GM06990 (cell line): ENCODE results near the gene RYR1.
"Not testable (repeated sequence)": the region's sequence is repeated elsewhere in the genome, so short reads cannot be mapped to it uniquely, and the experiment has no call there.

Source experiments
- DNase-seq: peaks from one replicate; pipeline ENCODE4 v3.0.0-alpha.2; 2011; ENCODE audit not compliant: insufficient read length; ENCODE audit errors: extremely low read depth
- H3K27me3 ChIP-seq: replicated peaks from 2 replicates; pipeline ENCODE4 v1.6.0; 2011; ENCODE audit warnings: low read length; ENCODE audit not compliant: control insufficient read depth, insufficient read depth
- H3K36me3 ChIP-seq: 2 replicates; pipeline ENCODE4 v1.5.1; 2011; ENCODE audit warnings: low read length; ENCODE audit not compliant: control insufficient read depth, insufficient read depth
- H3K4me3 ChIP-seq: replicated peaks from 2 replicates; pipeline ENCODE4 v1.5.1; 2011; ENCODE audit warnings: low read depth, mild to moderate bottlenecking, control low read depth, low read length
- TF ChIP-seq, protein P1 (sequence below): IDR thresholded peaks from 2 replicates; pipeline ENCODE4 v1.5.1; 2011; ENCODE audit warnings: low read length, control low read depth, mild to moderate bottlenecking, inconsistent platforms; ENCODE audit not compliant: insufficient read depth, poor library complexity, severe bottlenecking

RYR1 gene

DNA sequence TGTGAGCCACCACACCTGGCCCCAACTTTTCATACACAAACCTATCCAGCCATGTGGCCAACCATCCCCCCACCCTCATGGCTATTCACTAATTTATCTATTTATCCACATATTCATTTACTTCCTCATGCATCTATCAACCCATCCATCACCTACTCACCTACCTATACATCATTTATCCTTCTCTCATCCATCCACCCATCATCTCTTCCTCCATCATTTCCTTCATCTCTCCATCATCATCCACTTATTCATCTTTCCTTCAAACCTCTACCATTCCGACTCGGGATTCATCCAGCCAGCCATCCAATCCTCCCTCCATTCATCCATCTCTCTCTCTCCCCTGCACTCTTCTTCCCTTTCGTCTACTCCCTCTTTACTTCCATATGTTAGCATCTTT is 54.6 kb downstream of the RYR1 start:
- DNase-seq, result no peak
- TF ChIP-seq, protein P1, sequence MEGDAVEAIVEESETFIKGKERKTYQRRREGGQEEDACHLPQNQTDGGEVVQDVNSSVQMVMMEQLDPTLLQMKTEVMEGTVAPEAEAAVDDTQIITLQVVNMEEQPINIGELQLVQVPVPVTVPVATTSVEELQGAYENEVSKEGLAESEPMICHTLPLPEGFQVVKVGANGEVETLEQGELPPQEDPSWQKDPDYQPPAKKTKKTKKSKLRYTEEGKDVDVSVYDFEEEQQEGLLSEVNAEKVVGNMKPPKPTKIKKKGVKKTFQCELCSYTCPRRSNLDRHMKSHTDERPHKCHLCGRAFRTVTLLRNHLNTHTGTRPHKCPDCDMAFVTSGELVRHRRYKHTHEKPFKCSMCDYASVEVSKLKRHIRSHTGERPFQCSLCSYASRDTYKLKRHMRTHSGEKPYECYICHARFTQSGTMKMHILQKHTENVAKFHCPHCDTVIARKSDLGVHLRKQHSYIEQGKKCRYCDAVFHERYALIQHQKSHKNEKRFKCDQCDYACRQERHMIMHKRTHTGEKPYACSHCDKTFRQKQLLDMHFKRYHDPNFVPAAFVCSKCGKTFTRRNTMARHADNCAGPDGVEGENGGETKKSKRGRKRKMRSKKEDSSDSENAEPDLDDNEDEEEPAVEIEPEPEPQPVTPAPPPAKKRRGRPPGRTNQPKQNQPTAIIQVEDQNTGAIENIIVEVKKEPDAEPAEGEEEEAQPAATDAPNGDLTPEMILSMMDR, result no peak
- H3K4me3 ChIP-seq, result no peak overlapping the region
- no peaks in the 10 kb centered on the region; the same call in 1 of the 2 replicates for H3K27me3 ChIP-seq
- H3K36me3 ChIP-seq, result no peaks in the 10 kb centered on the region

DNA sequence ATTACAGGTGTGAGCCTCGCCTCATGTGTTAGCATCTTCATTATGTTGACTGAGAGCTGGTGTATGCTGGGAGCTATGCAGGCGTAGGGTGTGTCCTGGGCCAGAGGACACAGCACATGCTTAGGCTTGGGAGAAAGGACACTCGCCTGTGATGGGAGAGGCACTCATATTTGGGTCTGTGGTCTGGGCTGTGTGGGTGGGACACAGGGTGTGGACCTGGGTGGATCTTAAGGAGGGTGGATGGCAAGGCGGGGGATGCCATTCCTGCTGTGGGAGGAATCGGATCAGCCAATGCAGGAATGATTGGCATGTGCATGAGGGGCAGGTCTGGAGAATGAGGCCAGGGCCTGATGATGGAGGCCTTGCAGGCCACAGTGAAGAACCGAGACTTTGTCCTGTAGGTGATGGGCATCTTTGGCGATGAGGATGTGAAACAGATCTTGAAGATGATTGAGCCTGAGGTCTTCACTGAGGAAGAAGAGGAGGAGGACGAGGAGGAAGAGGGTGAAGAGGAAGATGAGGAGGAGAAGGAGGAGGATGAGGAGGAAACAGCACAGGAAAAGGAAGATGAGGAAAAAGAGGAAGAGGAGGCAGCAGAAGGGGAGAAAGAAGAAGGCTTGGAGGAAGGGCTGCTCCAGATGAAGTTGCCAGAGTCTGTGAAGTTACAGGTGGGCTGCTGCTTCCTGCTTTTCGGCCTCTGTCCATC is 55.4 kb downstream of the RYR1 start:
- DNase-seq, result no peak
- Histone ChIP-seq H3K27me3 (no peaks in the 10 kb centered on the region; the same call in 1 of the 2 replicates), H3K4me3 (no peak overlapping the region), H3K36me3 (no peaks in the 10 kb centered on the region)
- TF ChIP-seq, protein P1, result no peak

DNA sequence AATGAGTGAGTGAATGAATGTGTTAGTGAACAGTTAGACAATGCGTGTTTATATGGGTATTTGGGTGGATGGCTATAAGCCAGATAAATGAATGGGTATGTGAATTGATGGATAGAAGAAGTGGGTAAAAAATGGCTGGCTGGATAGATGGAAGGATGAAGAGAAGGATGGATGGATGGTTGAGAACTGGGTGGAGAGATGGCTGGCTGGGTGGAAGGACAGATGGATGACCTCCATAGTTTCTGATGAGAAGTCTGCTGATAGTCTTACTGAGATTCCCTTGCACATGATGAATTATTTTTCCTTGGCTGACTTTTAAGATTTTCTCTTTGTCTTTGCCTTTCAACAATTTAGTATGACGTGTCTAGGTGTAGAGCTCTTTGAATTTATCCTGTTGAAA is 57.4 kb downstream of the RYR1 start:
- Histone ChIP-seq H3K4me3 (no peak overlapping the region), H3K36me3 (no peaks in the 10 kb centered on the region), H3K27me3 (no peaks in the 10 kb centered on the region)
- DNase-seq, result no peak
- TF ChIP-seq, protein P1, result no peak

DNA sequence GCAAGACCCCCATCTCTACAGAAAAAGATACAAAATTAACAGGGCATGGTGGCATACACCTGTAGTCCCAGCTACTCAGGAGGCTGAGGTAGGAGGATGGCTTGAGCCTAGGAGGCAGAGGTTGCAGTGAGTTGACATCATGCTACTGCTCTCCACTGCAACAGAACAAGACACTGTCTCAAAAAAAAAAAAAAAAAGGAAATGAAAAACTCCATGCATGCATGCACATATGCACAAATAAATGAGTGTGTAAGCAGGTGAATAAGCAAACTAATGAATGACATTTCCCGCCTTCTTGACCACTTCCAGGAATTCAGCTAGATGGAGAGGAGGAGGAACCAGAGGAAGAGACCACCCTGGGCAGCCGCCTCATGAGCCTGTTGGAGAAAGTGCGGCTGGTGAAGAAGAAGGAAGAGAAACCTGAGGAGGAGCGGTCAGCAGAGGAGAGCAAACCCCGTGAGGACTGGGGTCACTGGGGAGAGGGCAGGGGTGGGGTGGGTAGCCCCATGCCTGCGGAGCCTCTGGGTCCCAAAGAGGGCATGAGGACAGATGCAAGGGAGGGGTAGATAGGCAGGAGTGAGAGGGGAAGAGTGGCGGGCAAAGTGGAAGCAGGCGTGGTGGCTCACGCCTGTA is 58.8 kb downstream of the RYR1 start:
- Histone ChIP-seq H3K4me3 (no peak overlapping the region), H3K27me3 (no peaks in the 10 kb centered on the region), H3K36me3 (no peaks in the 10 kb centered on the region)
- TF ChIP-seq, protein P1, result no peak
- no peak for DNase-seq

DNA sequence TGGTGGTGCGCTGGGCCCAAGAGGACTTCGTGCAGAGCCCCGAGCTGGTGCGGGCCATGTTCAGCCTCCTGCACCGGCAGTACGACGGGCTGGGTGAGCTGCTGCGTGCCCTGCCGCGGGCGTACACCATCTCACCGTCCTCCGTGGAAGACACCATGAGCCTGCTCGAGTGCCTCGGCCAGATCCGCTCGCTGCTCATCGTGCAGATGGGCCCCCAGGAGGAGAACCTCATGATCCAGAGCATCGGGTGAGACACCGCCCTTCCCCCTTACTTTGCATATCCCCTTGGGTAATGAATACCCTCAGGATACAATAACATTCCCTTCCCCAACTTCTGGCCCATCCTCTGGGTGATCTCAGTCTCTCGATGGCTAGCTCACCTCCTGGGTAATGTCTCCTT is 60.9 kb downstream of the RYR1 start:
- TF ChIP-seq, protein P1, result no peak
- DNase-seq, result no peak
- no peak overlapping the region for H3K4me3 ChIP-seq
- H3K36me3 ChIP-seq, result no peaks in the 10 kb centered on the region
- no peaks in the 10 kb centered on the region for H3K27me3 ChIP-seq

DNA sequence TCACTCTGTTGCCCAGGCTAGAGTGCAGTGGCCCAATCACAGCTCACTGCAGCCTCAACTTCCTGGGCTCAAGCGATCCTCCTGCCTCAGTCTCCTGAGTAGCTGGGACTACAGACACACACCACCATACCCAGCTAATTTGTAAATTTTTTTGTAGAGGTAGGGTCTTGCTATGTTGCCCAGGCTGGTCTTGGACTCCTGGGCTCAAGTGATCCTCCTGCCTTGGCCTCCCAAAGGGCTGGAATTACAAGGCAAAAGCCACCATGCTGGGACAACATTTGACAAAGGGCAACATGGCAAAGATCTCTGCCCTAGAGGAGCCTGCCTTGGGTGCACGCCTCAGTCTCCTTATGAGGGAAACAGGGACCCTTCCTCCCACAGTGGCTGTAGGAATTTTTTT is 61.9 kb downstream of the RYR1 start:
- H3K36me3 ChIP-seq, DNase-seq, H3K4me3 ChIP-seq, H3K27me3 ChIP-seq: not testable (repeated sequence)
